ENCODE data around the gene PARP12. TPM values are rescaled to one million over a fixed set of nuclear protein-coding genes. Genes with fewer than 3 reads are reported as not detected.

The PARP12 gene
- total and polyA plus RNA-seq, 2 of the 8 experiments (the other 6 are each of a cell fraction or from before 2014, with no cell fraction given): 9.0 to 21.5 TPM

GRCh38 chr7:140005754-140006503, 56.8 kb downstream of the PARP12 start:
- H3K4me3 ChIP-seq (ENCODE audit: extremely low read depth in 1 of 4, insufficient read depth in 2 of 4, low read depth in 3 of 4, low read length in 4 of 4): no peak overlapping the region
- H4K20me1 ChIP-seq (replicated peaks in 1 of 2; ENCODE audit: control insufficient read depth in 1 of 2, insufficient read depth in 2 of 2, low read length in 2 of 2): no peaks in the 10 kb centered on the region
- H3K27ac ChIP-seq (ENCODE audit: low read depth, low read length): no peak overlapping the region
- FAIRE-seq (no peak), DNase-seq (ENCODE audit: low read depth in 1 of 2, low spot score in 2 of 2) (peak; percentile 47 to 84)
- H4K5ac ChIP-seq (ENCODE audit: insufficient read length, low read depth, low read length): no peak overlapping the region
- no peaks in the 10 kb centered on the region for H3K9me3 ChIP-seq (ENCODE audit: insufficient read depth in 2 of 2, low read depth in 1 of 2, low read length in 1 of 2)
- H2BK120ac ChIP-seq (replicated peaks; ENCODE audit: low read depth, low read length): no peak overlapping the region
- H3K79me2 ChIP-seq (ENCODE audit: control insufficient read depth in 1 of 2, insufficient read depth in 2 of 2, low read length in 2 of 2): no peaks in the 10 kb centered on the region
- WGBS, 2 experiments (ENCODE audit: extremely low coverage in 1 of 2, insufficient coverage in 1 of 2, insufficient read length in 1 of 2, insufficient replicate concordance in 2 of 2, low coverage in 1 of 2, low lambda C conversion rate in 2 of 2, missing lambda C conversion rate in 1 of 2): 50% methylated on average over 13 of the region's 13 CpGs; no CpG with 5 or more reads in 1 of the 2 experiments
- H3K27me3 ChIP-seq (replicated peaks in 1 of 4; ENCODE audit: control insufficient read depth in 3 of 4, extremely low read depth in 1 of 4, insufficient read depth in 3 of 4, low read length in 3 of 4): no peaks in the 10 kb centered on the region
- H2BK15ac ChIP-seq (ENCODE audit: low read length): no peak overlapping the region
- no peak overlapping the region for H3K23ac ChIP-seq (ENCODE audit: insufficient read length)
- CTCF ChIA-PET (ENCODE audit: partially characterized antibody): interaction anchor here (0.5 to 11.1 kb wide), 67 partner anchors 12 to 571 kb away, joined by 3 to 122 read pairs (median 4); no protein-coding TSS in a partner anchor
- H3K23me2 ChIP-seq (ENCODE audit: low read depth, low read length): no peaks in the 10 kb centered on the region
- H3K79me1 ChIP-seq (ENCODE audit: low read depth, low read length): no peaks in the 10 kb centered on the region
- H3K18ac ChIP-seq (ENCODE audit: extremely low read depth, low read length): no peak overlapping the region
- H3K14ac ChIP-seq (ENCODE audit: insufficient read length): no peak overlapping the region
- no peaks in the 10 kb centered on the region for H3K36me3 ChIP-seq (ENCODE audit: control insufficient read depth in 2 of 4, insufficient read depth in 4 of 4, low read length in 3 of 4)
- H3K4me2 ChIP-seq (ENCODE audit: insufficient read depth in 1 of 2, low read depth in 2 of 2, low read length in 2 of 2): no peak overlapping the region
- H3K4me1 ChIP-seq (replicated peaks in 1 of 4; ENCODE audit: control insufficient read depth in 3 of 4, insufficient read depth in 4 of 4, low read length in 3 of 4): peaks cover 0 to 3% (median 0%) of the 10 kb centered on the region in 4 experiments; a peak in 4 of 7 replicates
- no peak overlapping the region for H2BK20ac ChIP-seq (ENCODE audit: low read length)
- H2BK12ac ChIP-seq (ENCODE audit: low read depth, low read length): no peak overlapping the region
- H2BK5ac ChIP-seq (ENCODE audit: low read depth, low read length): no peak overlapping the region
- no peak overlapping the region for H3K9ac ChIP-seq (replicated peaks in 1 of 4; ENCODE audit: extremely low read depth in 1 of 4, low read depth in 3 of 4, low read length in 3 of 4)
- POLR2A ChIA-PET (ENCODE audit: partially characterized antibody): interaction anchor here (0.6 to 1.3 kb wide), 3 partner anchors 19 to 400 kb away, joined by 3 to 4 read pairs (median 3); no protein-coding TSS in a partner anchor
- no peak overlapping the region for H2AFZ ChIP-seq (ENCODE audit: low read length)
- TF ChIP-seq RAD21 (IDR thresholded peaks at IDR 0.05 in 1 of 2, conservative IDR thresholded peaks at IDR 0.05 in 1 of 2; ENCODE audit: low read depth in 2 of 2, low read length in 2 of 2): peak; percentile 64 to 73
- TF ChIP-seq, protein P1, sequence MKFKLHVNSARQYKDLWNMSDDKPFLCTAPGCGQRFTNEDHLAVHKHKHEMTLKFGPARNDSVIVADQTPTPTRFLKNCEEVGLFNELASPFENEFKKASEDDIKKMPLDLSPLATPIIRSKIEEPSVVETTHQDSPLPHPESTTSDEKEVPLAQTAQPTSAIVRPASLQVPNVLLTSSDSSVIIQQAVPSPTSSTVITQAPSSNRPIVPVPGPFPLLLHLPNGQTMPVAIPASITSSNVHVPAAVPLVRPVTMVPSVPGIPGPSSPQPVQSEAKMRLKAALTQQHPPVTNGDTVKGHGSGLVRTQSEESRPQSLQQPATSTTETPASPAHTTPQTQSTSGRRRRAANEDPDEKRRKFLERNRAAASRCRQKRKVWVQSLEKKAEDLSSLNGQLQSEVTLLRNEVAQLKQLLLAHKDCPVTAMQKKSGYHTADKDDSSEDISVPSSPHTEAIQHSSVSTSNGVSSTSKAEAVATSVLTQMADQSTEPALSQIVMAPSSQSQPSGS (IDR thresholded peaks at IDR 0.05; ENCODE audit: low read length): no peak
- TF ChIP-seq, protein P2, sequence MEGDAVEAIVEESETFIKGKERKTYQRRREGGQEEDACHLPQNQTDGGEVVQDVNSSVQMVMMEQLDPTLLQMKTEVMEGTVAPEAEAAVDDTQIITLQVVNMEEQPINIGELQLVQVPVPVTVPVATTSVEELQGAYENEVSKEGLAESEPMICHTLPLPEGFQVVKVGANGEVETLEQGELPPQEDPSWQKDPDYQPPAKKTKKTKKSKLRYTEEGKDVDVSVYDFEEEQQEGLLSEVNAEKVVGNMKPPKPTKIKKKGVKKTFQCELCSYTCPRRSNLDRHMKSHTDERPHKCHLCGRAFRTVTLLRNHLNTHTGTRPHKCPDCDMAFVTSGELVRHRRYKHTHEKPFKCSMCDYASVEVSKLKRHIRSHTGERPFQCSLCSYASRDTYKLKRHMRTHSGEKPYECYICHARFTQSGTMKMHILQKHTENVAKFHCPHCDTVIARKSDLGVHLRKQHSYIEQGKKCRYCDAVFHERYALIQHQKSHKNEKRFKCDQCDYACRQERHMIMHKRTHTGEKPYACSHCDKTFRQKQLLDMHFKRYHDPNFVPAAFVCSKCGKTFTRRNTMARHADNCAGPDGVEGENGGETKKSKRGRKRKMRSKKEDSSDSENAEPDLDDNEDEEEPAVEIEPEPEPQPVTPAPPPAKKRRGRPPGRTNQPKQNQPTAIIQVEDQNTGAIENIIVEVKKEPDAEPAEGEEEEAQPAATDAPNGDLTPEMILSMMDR (IDR thresholded peaks at IDR 0.05; ENCODE audit: control extremely low read depth in 1 of 3, insufficient read depth in 1 of 3, low read depth in 1 of 3, low read length in 3 of 3): peak; percentile 80 to 94 (median 80)
- no peak overlapping the region for H3K4ac ChIP-seq (replicated peaks; ENCODE audit: insufficient read length, low read depth, low read length)
- no peak overlapping the region for H4K8ac ChIP-seq (ENCODE audit: extremely low read depth, insufficient read depth, low read length)
- H4K91ac ChIP-seq (replicated peaks; ENCODE audit: insufficient read length, low read length): no peak overlapping the region
- H2AK5ac ChIP-seq (ENCODE audit: low read depth, low read length): no peak overlapping the region
- no peak overlapping the region for H3K56ac ChIP-seq (replicated peaks; ENCODE audit: insufficient read length, low read depth, low read length)

Data from H1 (cell line).